ENCODE measurements around the gene EFCAB6. TPM values are rescaled to one million over a fixed set of nuclear protein-coding genes. Genes with fewer than 3 reads are reported as not detected.

EFCAB6 gene
- total and polyA plus RNA-seq, 2 donors (not counting 1 experiment from before 2014, with no cell fraction given) = 0.07 to 0.10 TPM

GRCh38 chr22:43514476-43515157, 297.5 kb downstream of the EFCAB6 start:
- TF ChIP-seq CTCF (IDR thresholded peaks at IDR 0.05) (no peak), EZH2 (IDR thresholded peaks at IDR 0.05; ENCODE audit: borderline replicate concordance, insufficient read depth, low read depth, low read length, poor library complexity, severe bottlenecking) (no peak)
- WGBS (ENCODE audit: insufficient coverage) = 90% methylated on average over 27 of the region's 31 CpGs
- no peak overlapping the region for H3K4me2 ChIP-seq (replicated peaks; ENCODE audit: low read depth, low read length, poor library complexity, severe bottlenecking)
- intact Hi-C loops (cut with micrococcal nuclease) = no loop called here
- H3K27ac ChIP-seq (ENCODE audit: low read length in 2 of 2) = no peak overlapping the region
- no peaks in the 10 kb centered on the region for H4K20me1 ChIP-seq (ENCODE audit: control insufficient read depth, insufficient read depth, low read length, poor library complexity, severe bottlenecking)
- H3K27me3 Mint-ChIP-seq = no peaks in the 10 kb centered on the region
- no peak for ATAC-seq (ENCODE audit: low read depth)
- DNase-seq = no peak
- no peak overlapping the region for H3K4me3 Mint-ChIP-seq
- no peak overlapping the region for H3K9ac ChIP-seq (ENCODE audit: low read length)
- no peak overlapping the region for H3K27ac Mint-ChIP-seq
- no peak overlapping the region for H3K4me3 ChIP-seq (ENCODE audit: control extremely low read depth in 1 of 5, extremely low read depth in 1 of 5, insufficient read depth in 1 of 5, low read depth in 2 of 5, low read length in 4 of 5)
- H3K4me1 ChIP-seq (ENCODE audit: control insufficient read depth in 2 of 2, insufficient read depth in 2 of 2, low read length in 2 of 2) = no peaks in the 10 kb centered on the region
- peaks cover 0 to 4% (median 0%) of the 10 kb centered on the region in 3 donors for H3K9me3 ChIP-seq (ENCODE audit: control extremely low read depth in 1 of 3, control insufficient read depth in 2 of 3, insufficient read depth in 1 of 3, low read length in 2 of 3)
- POLR2A ChIA-PET = no interaction called here
- H3K79me2 ChIP-seq (ENCODE audit: control insufficient read depth, insufficient read depth, low read length) = no peaks in the 10 kb centered on the region
- no peaks in the 10 kb centered on the region for H3K4me1 Mint-ChIP-seq
- no peaks in the 10 kb centered on the region for H3K27me3 ChIP-seq (replicated peaks in 1 of 4; ENCODE audit: control extremely low read depth in 1 of 4, control insufficient read depth in 3 of 4, insufficient read depth in 4 of 4, low read length in 3 of 4)
- CTCF ChIA-PET = no interaction called here
- no peak overlapping the region for H2AFZ ChIP-seq (ENCODE audit: insufficient read depth, low read depth, low read length, poor library complexity, severe bottlenecking)
- no peaks in the 10 kb centered on the region for H3K9me3 Mint-ChIP-seq (ENCODE audit: insufficient read depth)
- no peaks in the 10 kb centered on the region for H3K36me3 ChIP-seq (replicated peaks in 1 of 2; ENCODE audit: control extremely low read depth in 1 of 2, control insufficient read depth in 1 of 2, extremely low read depth in 1 of 2, insufficient read depth in 2 of 2, low read length in 1 of 2)

GRCh38 chr22:43512279-43512678, 299.8 kb downstream of the EFCAB6 start:
- Histone ChIP-seq H3K79me2 (ENCODE audit: control insufficient read depth, insufficient read depth, low read length) (no peaks in the 10 kb centered on the region), H3K4me2 (replicated peaks; ENCODE audit: low read depth, low read length, poor library complexity, severe bottlenecking) (no peak overlapping the region), H3K27ac (ENCODE audit: low read length in 2 of 2) (no peak overlapping the region), H3K36me3 (replicated peaks in 1 of 2; ENCODE audit: control extremely low read depth in 1 of 2, control insufficient read depth in 1 of 2, extremely low read depth in 1 of 2, insufficient read depth in 2 of 2, low read length in 1 of 2) (no peaks in the 10 kb centered on the region), H3K4me3 (ENCODE audit: control extremely low read depth in 1 of 5, extremely low read depth in 1 of 5, insufficient read depth in 1 of 5, low read depth in 2 of 5, low read length in 4 of 5) (no peak overlapping the region), H4K20me1 (ENCODE audit: control insufficient read depth, insufficient read depth, low read length, poor library complexity, severe bottlenecking) (no peaks in the 10 kb centered on the region), H2AFZ (ENCODE audit: insufficient read depth, low read depth, low read length, poor library complexity, severe bottlenecking) (no peak overlapping the region), H3K9ac (ENCODE audit: low read length) (no peak overlapping the region), H3K4me1 (ENCODE audit: control insufficient read depth in 2 of 2, insufficient read depth in 2 of 2, low read length in 2 of 2) (no peaks in the 10 kb centered on the region), H3K27me3 (replicated peaks in 1 of 4; ENCODE audit: control extremely low read depth in 1 of 4, control insufficient read depth in 3 of 4, insufficient read depth in 4 of 4, low read length in 3 of 4) (no peaks in the 10 kb centered on the region), H3K9me3 (ENCODE audit: control extremely low read depth in 1 of 3, control insufficient read depth in 2 of 3, insufficient read depth in 1 of 3, low read length in 2 of 3) (peaks cover 0 to 4% (median 0%) of the 10 kb centered on the region in 3 donors)
- DNase-seq (no peak), ATAC-seq (ENCODE audit: low read depth) (no peak)
- Mint-ChIP-seq H3K4me3 (no peak overlapping the region), H3K27ac (no peak overlapping the region), H3K4me1 (no peaks in the 10 kb centered on the region), H3K9me3 (ENCODE audit: insufficient read depth) (no peaks in the 10 kb centered on the region), H3K27me3 (no peaks in the 10 kb centered on the region)
- POLR2A ChIA-PET = no interaction called here
- CTCF ChIA-PET = no interaction called here
- TF ChIP-seq CTCF (IDR thresholded peaks at IDR 0.05) = no peak
- TF ChIP-seq EZH2 (IDR thresholded peaks at IDR 0.05; ENCODE audit: borderline replicate concordance, insufficient read depth, low read depth, low read length, poor library complexity, severe bottlenecking) = no peak
- intact Hi-C loops (cut with micrococcal nuclease) = no loop called here
- WGBS (ENCODE audit: insufficient coverage) = 82% methylated on average over 8 of the region's 8 CpGs
